CMK (cell line): ENCODE results near the gene RBM45.
"Not testable (repeated sequence)": the region's sequence is repeated elsewhere in the genome, so short reads cannot be mapped to it uniquely, and the experiment has no call there.

Experiments used
- DNase-seq: peaks from one replicate; pipeline ENCODE4 v3.0.0-alpha.2; 2010; ENCODE audit warnings: low read depth

Gene RBM45

GRCh38 chr2:178108176-178108575 is 4.1 kb upstream of the RBM45 start:
- no peak for DNase-seq

GRCh38 chr2:178109813-178110212 is 2.4 kb upstream of the RBM45 start:
- no peak for DNase-seq

GRCh38 chr2:178110681-178111080 is 1.6 kb upstream of the RBM45 start:
- DNase-seq: no peak

GRCh38 chr2:178111743-178112142 is 494 bp upstream of the RBM45 start:
- DNase-seq: no peak

GRCh38 chr2:178114462-178114861 is 2.2 kb downstream of the RBM45 start:
- DNase-seq: no peak

- no peak for DNase-seq
Observed at GRCh38 chr2:178115271-178115670, 3.0 kb downstream of the RBM45 start.

GRCh38 chr2:178117725-178118124 is 5.5 kb downstream of the RBM45 start:
- DNase-seq: no peak

GRCh38 chr2:178119179-178119922 is 7.1 kb downstream of the RBM45 start:
- no peak for DNase-seq

- DNase-seq: no peak
Observed at GRCh38 chr2:178123163-178123562, 10.9 kb downstream of the RBM45 start.

GRCh38 chr2:178125125-178125524 is 12.9 kb downstream of the RBM45 start:
- no peak for DNase-seq

GRCh38 chr2:178125862-178126261 is 13.6 kb downstream of the RBM45 start:
- no peak for DNase-seq

- no peak for DNase-seq
Observed at GRCh38 chr2:178128836-178129630, 16.8 kb downstream of the RBM45 start.

- DNase-seq: no peak
Observed at GRCh38 chr2:178136321-178137025, 24.2 kb downstream of the RBM45 start.

GRCh38 chr2:178142274-178143065 is 30.2 kb downstream of the RBM45 start:
- no peak for DNase-seq

GRCh38 chr2:178143481-178143880 is 31.2 kb downstream of the RBM45 start:
- DNase-seq: no peak

GRCh38 chr2:178152033-178152432 is 39.8 kb downstream of the RBM45 start:
- DNase-seq: no peak

- no peak for DNase-seq
Observed at GRCh38 chr2:178152542-178152941, 40.3 kb downstream of the RBM45 start.

GRCh38 chr2:178152977-178153376 is 40.7 kb downstream of the RBM45 start:
- no peak for DNase-seq

GRCh38 chr2:178153878-178154277 is 41.6 kb downstream of the RBM45 start:
- not testable (repeated sequence) for DNase-seq

GRCh38 chr2:178155524-178155923 is 43.3 kb downstream of the RBM45 start:
- no peak for DNase-seq

- no peak for DNase-seq
Observed at GRCh38 chr2:178157574-178157973, 45.3 kb downstream of the RBM45 start.

GRCh38 chr2:178159966-178160365 is 47.7 kb downstream of the RBM45 start:
- no peak for DNase-seq
